Measurements from ENCODE around the gene METTL2B.
"Not testable (repeated sequence)": the region's sequence is repeated elsewhere in the genome, so short reads cannot be mapped to it uniquely, and the experiment has no call there.

The METTL2B gene

GRCh38 chr7:128454808-128455542 lies 21.6 kb upstream of the METTL2B start:
- DNase-seq = peak in 2 of 56 donors; percentile 48 to 68

- peak; percentile 32 to 90 (median 77) for DNase-seq
Measured at GRCh38 chr7:128455543-128456254, 20.8 kb upstream of the METTL2B start, which contains the start of gene HILPDA. Gene HILPDA (plus strand): TSS chr7:128455878. CDS start chr7:128457269, 1,391 bp downstream.

GRCh38 chr7:128456255-128456725 lies 20.3 kb upstream of the METTL2B start:
- no peak for DNase-seq

- not testable (repeated sequence) for DNase-seq
Measured at GRCh38 chr7:128457385-128457784, 19.2 kb upstream of the METTL2B start.

- DNase-seq = no peak
Measured at GRCh38 chr7:128458956-128459355, 17.6 kb upstream of the METTL2B start.

GRCh38 chr7:128459394-128459878 lies 17.1 kb upstream of the METTL2B start:
- peak in 42 of 56 donors; percentile 4 to 76 (median 30) for DNase-seq

- DNase-seq = no peak
Measured at GRCh38 chr7:128462460-128462859, 14.1 kb upstream of the METTL2B start.

- not testable (repeated sequence) for DNase-seq
Measured at GRCh38 chr7:128463345-128463744, 13.2 kb upstream of the METTL2B start.

- not testable (repeated sequence) for DNase-seq
Measured at GRCh38 chr7:128463933-128464332, 12.6 kb upstream of the METTL2B start.

- DNase-seq = not testable (repeated sequence)
Measured at GRCh38 chr7:128466871-128467270, 9.7 kb upstream of the METTL2B start.

- DNase-seq = not testable (repeated sequence)
Measured at GRCh38 chr7:128477336-128477690, 765 bp downstream of the METTL2B start.

- not testable (repeated sequence) for DNase-seq
Measured at GRCh38 chr7:128479082-128479481, 2.5 kb downstream of the METTL2B start.

GRCh38 chr7:128488134-128488533 lies 11.6 kb downstream of the METTL2B start:
- DNase-seq = not testable (repeated sequence)

GRCh38 chr7:128497405-128497804 lies 20.9 kb downstream of the METTL2B start:
- DNase-seq = no peak

- not testable (repeated sequence) for DNase-seq
Measured at GRCh38 chr7:128505416-128505815, 28.9 kb downstream of the METTL2B start.

GRCh38 chr7:128506819-128507218 lies 30.3 kb downstream of the METTL2B start:
- DNase-seq = not testable (repeated sequence)

GRCh38 chr7:128507321-128507993 lies 30.9 kb downstream of the METTL2B start:
- DNase-seq = peak in 4 of 56 donors; percentile 6 to 45 (median 20)

GRCh38 chr7:128511692-128512091 lies 35.1 kb downstream of the METTL2B start:
- DNase-seq = not testable (repeated sequence)

GRCh38 chr7:128515232-128515631 lies 38.7 kb downstream of the METTL2B start:
- not testable (repeated sequence) for DNase-seq

GRCh38 chr7:128517023-128517422 lies 40.5 kb downstream of the METTL2B start:
- not testable (repeated sequence) for DNase-seq

GRCh38 chr7:128523226-128523931 lies 46.8 kb downstream of the METTL2B start:
- peak in 30 of 56 donors; percentile 1 to 79 (median 32) for DNase-seq
